ENCODE data around the gene TMEM74B. TPM values are rescaled to one million over a fixed set of nuclear protein-coding genes. Genes with fewer than 3 reads are reported as not detected.

Gene TMEM74B
- polyA plus RNA-seq, 3 donors, result not detected

DNA sequence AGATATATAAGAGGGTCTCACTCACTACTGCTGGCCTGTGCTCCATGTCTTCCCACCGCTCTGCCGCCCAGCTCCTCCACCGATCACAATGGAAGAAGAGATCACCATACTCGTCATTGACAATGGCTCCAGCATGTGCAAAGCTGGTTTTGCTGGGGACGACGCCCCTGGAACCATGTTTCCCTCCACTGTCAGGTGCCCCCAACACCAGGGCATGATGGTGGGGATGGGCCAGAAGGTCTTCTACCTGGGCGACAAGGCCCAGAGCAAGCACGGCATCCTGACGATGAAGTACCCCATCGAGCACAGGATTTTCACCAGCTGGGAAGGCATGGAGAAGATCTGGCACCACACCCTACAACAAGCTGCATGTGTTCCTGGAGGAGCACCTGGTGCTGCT is 24.3 kb downstream of the TMEM74B start:
- intact Hi-C loops (cut with micrococcal nuclease), result no loop called here
- Histone ChIP-seq H3K9ac (ENCODE audit: insufficient read depth, low read length, poor library complexity, severe bottlenecking) (no peak overlapping the region), H4K20me1 (ENCODE audit: insufficient read depth, low read length) (peaks cover 34% of the 10 kb centered on the region), H3K27me3 (ENCODE audit: control insufficient read depth in 2 of 2, insufficient read depth in 2 of 2, low read length in 2 of 2) (no peaks in the 10 kb centered on the region), H3K4me2 (replicated peaks; ENCODE audit: extremely low read depth, low read length, poor library complexity, severe bottlenecking) (no peak overlapping the region), H3K4me3 (replicated peaks in 1 of 3; ENCODE audit: low read depth in 2 of 3, low read length in 3 of 3) (no peak overlapping the region), H2AFZ (ENCODE audit: insufficient read depth, low read depth, low read length, poor library complexity, severe bottlenecking) (no peak overlapping the region), H3K79me2 (ENCODE audit: insufficient read depth, low read length) (no peaks in the 10 kb centered on the region), H3K36me3 (replicated peaks in 1 of 2; ENCODE audit: control insufficient read depth in 1 of 2, insufficient read depth in 2 of 2, low read length in 2 of 2) (peaks cover 65 to 81% of the 10 kb centered on the region in 2 donors), H3K9me3 (replicated peaks in 1 of 2; ENCODE audit: control insufficient read depth in 1 of 2, insufficient read depth in 1 of 2, low read length in 2 of 2) (no peaks in the 10 kb centered on the region), H3K27ac (ENCODE audit: low read depth in 1 of 2, low read length in 2 of 2) (no peak overlapping the region), H3K4me1 (ENCODE audit: control insufficient read depth in 1 of 2, insufficient read depth in 2 of 2, low read length in 2 of 2) (no peaks in the 10 kb centered on the region)
- peaks cover 70 to 78% of the 10 kb centered on the region in 2 donors for H3K36me3 Mint-ChIP-seq
- H3K4me3 Mint-ChIP-seq, result no peak overlapping the region
- H3K27ac Mint-ChIP-seq, result peak overlapping the region in 1 of 7 donors; percentile 52
- WGBS (ENCODE audit: insufficient coverage), result 98% methylated on average over 8 of the region's 10 CpGs
- peaks cover 7% of the 10 kb centered on the region for H3K4me1 Mint-ChIP-seq
- H3K27me3 Mint-ChIP-seq (ENCODE audit: low read depth in 3 of 3), result peaks cover 0 to 3% (median 0%) of the 10 kb centered on the region in 3 donors
- no peak for DNase-seq
- TF ChIP-seq, protein P1, sequence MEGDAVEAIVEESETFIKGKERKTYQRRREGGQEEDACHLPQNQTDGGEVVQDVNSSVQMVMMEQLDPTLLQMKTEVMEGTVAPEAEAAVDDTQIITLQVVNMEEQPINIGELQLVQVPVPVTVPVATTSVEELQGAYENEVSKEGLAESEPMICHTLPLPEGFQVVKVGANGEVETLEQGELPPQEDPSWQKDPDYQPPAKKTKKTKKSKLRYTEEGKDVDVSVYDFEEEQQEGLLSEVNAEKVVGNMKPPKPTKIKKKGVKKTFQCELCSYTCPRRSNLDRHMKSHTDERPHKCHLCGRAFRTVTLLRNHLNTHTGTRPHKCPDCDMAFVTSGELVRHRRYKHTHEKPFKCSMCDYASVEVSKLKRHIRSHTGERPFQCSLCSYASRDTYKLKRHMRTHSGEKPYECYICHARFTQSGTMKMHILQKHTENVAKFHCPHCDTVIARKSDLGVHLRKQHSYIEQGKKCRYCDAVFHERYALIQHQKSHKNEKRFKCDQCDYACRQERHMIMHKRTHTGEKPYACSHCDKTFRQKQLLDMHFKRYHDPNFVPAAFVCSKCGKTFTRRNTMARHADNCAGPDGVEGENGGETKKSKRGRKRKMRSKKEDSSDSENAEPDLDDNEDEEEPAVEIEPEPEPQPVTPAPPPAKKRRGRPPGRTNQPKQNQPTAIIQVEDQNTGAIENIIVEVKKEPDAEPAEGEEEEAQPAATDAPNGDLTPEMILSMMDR (IDR thresholded peaks at IDR 0.05), result no peak
- H3K9me3 Mint-ChIP-seq, result peaks cover 0 to 3% (median 0%) of the 10 kb centered on the region in 7 donors

GRCh38 chr20:1155342-1155741 is 29.4 kb downstream of the TMEM74B start:
- Histone ChIP-seq H3K9me3 (replicated peaks in 1 of 2; ENCODE audit: control insufficient read depth in 1 of 2, insufficient read depth in 1 of 2, low read length in 2 of 2) (no peaks in the 10 kb centered on the region), H3K9ac (ENCODE audit: insufficient read depth, low read length, poor library complexity, severe bottlenecking) (no peak overlapping the region), H3K4me3 (replicated peaks in 1 of 3; ENCODE audit: low read depth in 2 of 3, low read length in 3 of 3) (no peak overlapping the region), H3K79me2 (ENCODE audit: insufficient read depth, low read length) (no peaks in the 10 kb centered on the region), H4K20me1 (ENCODE audit: insufficient read depth, low read length) (peaks cover 45% of the 10 kb centered on the region), H3K27ac (ENCODE audit: low read depth in 1 of 2, low read length in 2 of 2) (no peak overlapping the region), H3K4me2 (replicated peaks; ENCODE audit: extremely low read depth, low read length, poor library complexity, severe bottlenecking) (no peak overlapping the region), H2AFZ (ENCODE audit: insufficient read depth, low read depth, low read length, poor library complexity, severe bottlenecking) (no peak overlapping the region), H3K36me3 (replicated peaks in 1 of 2; ENCODE audit: control insufficient read depth in 1 of 2, insufficient read depth in 2 of 2, low read length in 2 of 2) (peaks cover 49 to 78% of the 10 kb centered on the region in 2 donors), H3K4me1 (ENCODE audit: control insufficient read depth in 1 of 2, insufficient read depth in 2 of 2, low read length in 2 of 2) (no peaks in the 10 kb centered on the region), H3K27me3 (ENCODE audit: control insufficient read depth in 2 of 2, insufficient read depth in 2 of 2, low read length in 2 of 2) (no peaks in the 10 kb centered on the region)
- intact Hi-C loops (cut with micrococcal nuclease), result no loop called here
- Mint-ChIP-seq H3K4me1 (no peaks in the 10 kb centered on the region), H3K4me3 (no peak overlapping the region), H3K27me3 (ENCODE audit: low read depth in 3 of 3) (peaks cover 0 to 2% (median 0%) of the 10 kb centered on the region in 3 donors), H3K27ac (no peak overlapping the region), H3K9me3 (peaks cover 0 to 3% (median 2%) of the 10 kb centered on the region in 7 donors), H3K36me3 (peaks cover 68 to 75% of the 10 kb centered on the region in 2 donors)
- no peak for DNase-seq
- TF ChIP-seq, protein P1 (IDR thresholded peaks at IDR 0.05), result no peak
- 76% methylated on average over 3 of the region's 3 CpGs for WGBS (ENCODE audit: insufficient coverage)

Data from CD14-positive monocyte (primary cell).